Measurements from ENCODE around the gene MDP1. TPM values are rescaled to one million over a fixed set of nuclear protein-coding genes. Genes with fewer than 3 reads are reported as not detected.
"Not testable (repeated sequence)": the region's sequence is repeated elsewhere in the genome, so short reads cannot be mapped to it uniquely, and the experiment has no call there.

The MDP1 gene
- polyA plus RNA-seq, 1 experiment = 19.3 TPM

- ChIA-PET POLR2A (no interaction called here), CTCF (interaction anchor here (1.0 to 11.1 kb wide), 3 partner anchors 24 to 66 kb away, joined by 4 to 205 read pairs (median 9); partner anchors contain the start of genes DHRS1, NOP9 and RABGGTA)
- no peak overlapping the region for H3K4me3 ChIP-seq (ENCODE audit: low read depth, low read length)
- TF ChIP-seq, protein P1, sequence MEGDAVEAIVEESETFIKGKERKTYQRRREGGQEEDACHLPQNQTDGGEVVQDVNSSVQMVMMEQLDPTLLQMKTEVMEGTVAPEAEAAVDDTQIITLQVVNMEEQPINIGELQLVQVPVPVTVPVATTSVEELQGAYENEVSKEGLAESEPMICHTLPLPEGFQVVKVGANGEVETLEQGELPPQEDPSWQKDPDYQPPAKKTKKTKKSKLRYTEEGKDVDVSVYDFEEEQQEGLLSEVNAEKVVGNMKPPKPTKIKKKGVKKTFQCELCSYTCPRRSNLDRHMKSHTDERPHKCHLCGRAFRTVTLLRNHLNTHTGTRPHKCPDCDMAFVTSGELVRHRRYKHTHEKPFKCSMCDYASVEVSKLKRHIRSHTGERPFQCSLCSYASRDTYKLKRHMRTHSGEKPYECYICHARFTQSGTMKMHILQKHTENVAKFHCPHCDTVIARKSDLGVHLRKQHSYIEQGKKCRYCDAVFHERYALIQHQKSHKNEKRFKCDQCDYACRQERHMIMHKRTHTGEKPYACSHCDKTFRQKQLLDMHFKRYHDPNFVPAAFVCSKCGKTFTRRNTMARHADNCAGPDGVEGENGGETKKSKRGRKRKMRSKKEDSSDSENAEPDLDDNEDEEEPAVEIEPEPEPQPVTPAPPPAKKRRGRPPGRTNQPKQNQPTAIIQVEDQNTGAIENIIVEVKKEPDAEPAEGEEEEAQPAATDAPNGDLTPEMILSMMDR (IDR thresholded peaks at IDR 0.05; ENCODE audit: insufficient read depth, low read depth, low read length) = no peak
- no peaks in the 10 kb centered on the region for H3K27me3 ChIP-seq (ENCODE audit: control insufficient read depth, insufficient read depth, low read length)
- no peaks in the 10 kb centered on the region; the same call in 1 of the 2 replicates for H3K36me3 ChIP-seq (ENCODE audit: control insufficient read depth, insufficient read depth, low read length)
- no peak for DNase-seq (ENCODE audit: low read depth)
These were observed 31.6 kb upstream of the MDP1 start for GRCh38 chr14:24247422-24247821.

- TF ChIP-seq, protein P1 (IDR thresholded peaks at IDR 0.05; ENCODE audit: insufficient read depth, low read depth, low read length) = no peak
- no peaks in the 10 kb centered on the region for H3K27me3 ChIP-seq (ENCODE audit: control insufficient read depth, insufficient read depth, low read length)
- DNase-seq (ENCODE audit: low read depth) = no peak
- ChIA-PET CTCF (interaction anchor here (0.9 to 11.1 kb wide), 6 partner anchors 24 to 186 kb away, joined by 3 to 205 read pairs (median 5); partner anchors contain the start of genes DHRS1, NOP9 and RABGGTA), POLR2A (no interaction called here)
- H3K4me3 ChIP-seq (ENCODE audit: low read depth, low read length) = no peak overlapping the region
- H3K36me3 ChIP-seq (ENCODE audit: control insufficient read depth, insufficient read depth, low read length) = no peaks in the 10 kb centered on the region; the same call in 1 of the 2 replicates
These were observed 30.9 kb upstream of the MDP1 start for GRCh38 chr14:24246765-24247212.

GRCh38 chr14:24245350-24245749 lies 29.5 kb upstream of the MDP1 start:
- H3K27me3 ChIP-seq (ENCODE audit: control insufficient read depth, insufficient read depth, low read length); DNase-seq (ENCODE audit: low read depth); H3K4me3 ChIP-seq (ENCODE audit: low read depth, low read length); H3K36me3 ChIP-seq (ENCODE audit: control insufficient read depth, insufficient read depth, low read length); POLR2A ChIA-PET: not testable (repeated sequence)
- CTCF ChIA-PET = interaction anchor here (0.7 to 11.1 kb wide), 5 partner anchors 8 to 65 kb away, joined by 3 to 205 read pairs (median 4); partner anchors contain the start of genes DHRS1, LTB4R2, NOP9 and RABGGTA

GRCh38 chr14:24243336-24243836 lies 27.5 kb upstream of the MDP1 start:
- POLR2A ChIA-PET = interaction anchor here (0.6 kb wide), 1 partner anchor 28 kb away, joined by 3 read pairs; the partner anchor contains the start of gene MDP1
- CTCF ChIA-PET = interaction anchor here (0.7 to 11.1 kb wide), 29 partner anchors 8 to 193 kb away, joined by 3 to 205 read pairs (median 7); partner anchors contain the start of genes CIDEB, DHRS1, IRF9 and LTB4R
- peak overlapping the region; percentile 64 for H3K4me3 ChIP-seq (ENCODE audit: low read depth, low read length)
- no peak for DNase-seq (ENCODE audit: low read depth)
- H3K36me3 ChIP-seq (ENCODE audit: control insufficient read depth, insufficient read depth, low read length) = peaks cover 18% of the 10 kb centered on the region
- TF ChIP-seq, protein P1 (IDR thresholded peaks at IDR 0.05; ENCODE audit: insufficient read depth, low read depth, low read length) = no peak
- H3K27me3 ChIP-seq (ENCODE audit: control insufficient read depth, insufficient read depth, low read length) = no peaks in the 10 kb centered on the region

- ChIA-PET POLR2A (interaction anchor here (0.6 to 0.9 kb wide), 3 partner anchors 51 to 157 kb away, joined by 3 to 8 read pairs (median 3); partner anchors contain the start of gene NYNRIN), CTCF (interaction anchor here (0.6 to 11.1 kb wide), 35 partner anchors 9 to 194 kb away, joined by 3 to 205 read pairs (median 6); partner anchors contain the start of genes CIDEB, DHRS1, GMPR2 and IRF9)
- H3K36me3 ChIP-seq (ENCODE audit: control insufficient read depth, insufficient read depth, low read length) = peaks cover 23% of the 10 kb centered on the region
- DNase-seq (ENCODE audit: low read depth) = no peak
- H3K4me3 ChIP-seq (ENCODE audit: low read depth, low read length) = peak overlapping the region; percentile 64
- TF ChIP-seq, protein P1 (IDR thresholded peaks at IDR 0.05; ENCODE audit: insufficient read depth, low read depth, low read length) = peak; percentile 70
- H3K27me3 ChIP-seq (ENCODE audit: control insufficient read depth, insufficient read depth, low read length) = no peaks in the 10 kb centered on the region
These were observed 26.1 kb upstream of the MDP1 start for GRCh38 chr14:24241829-24242443.
